ENCODE data around the gene TESK2. TPM values are rescaled to one million over a fixed set of nuclear protein-coding genes. Genes with fewer than 3 reads are reported as not detected.
A peak's percentile ranks its signal among the peaks of the same experiment; 100 is the strongest.

The TESK2 gene
- total and polyA plus RNA-seq, 2 of the 13 experiments (the other 11 are each of a cell fraction or from before 2014, with no cell fraction given), result 5.5 to 9.6 TPM

DNA sequence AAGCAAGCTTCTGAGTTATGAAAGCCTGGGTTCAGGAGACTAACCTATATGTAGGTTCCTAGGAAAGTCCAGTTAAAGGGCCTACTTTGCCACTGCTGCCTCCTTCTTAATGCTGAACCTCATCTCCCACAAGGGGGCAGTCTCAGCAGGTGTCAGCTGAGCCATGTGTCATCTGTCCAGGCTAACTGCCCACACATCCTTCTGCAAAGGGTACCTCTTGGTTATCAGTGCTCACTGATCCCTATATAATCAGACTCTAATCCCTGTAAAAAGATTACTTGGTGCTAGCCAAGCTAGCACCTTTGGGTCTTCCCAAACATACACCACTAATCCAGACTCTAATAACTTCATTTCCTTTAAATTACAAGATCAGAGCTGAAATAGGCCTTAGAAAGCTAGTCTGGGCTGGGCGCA, 21.7 kb upstream of the TESK2 start (continued):
- TF ChIP-seq, protein P1, sequence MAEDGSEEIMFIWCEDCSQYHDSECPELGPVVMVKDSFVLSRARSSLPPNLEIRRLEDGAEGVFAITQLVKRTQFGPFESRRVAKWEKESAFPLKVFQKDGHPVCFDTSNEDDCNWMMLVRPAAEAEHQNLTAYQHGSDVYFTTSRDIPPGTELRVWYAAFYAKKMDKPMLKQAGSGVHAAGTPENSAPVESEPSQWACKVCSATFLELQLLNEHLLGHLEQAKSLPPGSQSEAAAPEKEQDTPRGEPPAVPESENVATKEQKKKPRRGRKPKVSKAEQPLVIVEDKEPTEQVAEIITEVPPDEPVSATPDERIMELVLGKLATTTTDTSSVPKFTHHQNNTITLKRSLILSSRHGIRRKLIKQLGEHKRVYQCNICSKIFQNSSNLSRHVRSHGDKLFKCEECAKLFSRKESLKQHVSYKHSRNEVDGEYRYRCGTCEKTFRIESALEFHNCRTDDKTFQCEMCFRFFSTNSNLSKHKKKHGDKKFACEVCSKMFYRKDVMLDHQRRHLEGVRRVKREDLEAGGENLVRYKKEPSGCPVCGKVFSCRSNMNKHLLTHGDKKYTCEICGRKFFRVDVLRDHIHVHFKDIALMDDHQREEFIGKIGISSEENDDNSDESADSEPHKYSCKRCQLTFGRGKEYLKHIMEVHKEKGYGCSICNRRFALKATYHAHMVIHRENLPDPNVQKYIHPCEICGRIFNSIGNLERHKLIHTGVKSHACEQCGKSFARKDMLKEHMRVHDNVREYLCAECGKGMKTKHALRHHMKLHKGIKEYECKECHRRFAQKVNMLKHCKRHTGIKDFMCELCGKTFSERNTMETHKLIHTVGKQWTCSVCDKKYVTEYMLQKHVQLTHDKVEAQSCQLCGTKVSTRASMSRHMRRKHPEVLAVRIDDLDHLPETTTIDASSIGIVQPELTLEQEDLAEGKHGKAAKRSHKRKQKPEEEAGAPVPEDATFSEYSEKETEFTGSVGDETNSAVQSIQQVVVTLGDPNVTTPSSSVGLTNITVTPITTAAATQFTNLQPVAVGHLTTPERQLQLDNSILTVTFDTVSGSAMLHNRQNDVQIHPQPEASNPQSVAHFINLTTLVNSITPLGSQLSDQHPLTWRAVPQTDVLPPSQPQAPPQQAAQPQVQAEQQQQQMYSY (CRISPR knock-in tag; IDR thresholded peaks at IDR 0.05), result no peak
- TF ChIP-seq TEAD3 (CRISPR knock-in tag; optimal IDR thresholded peaks at IDR 0.05; ENCODE audit: borderline replicate concordance) (peak; percentile 51), ARNTL (CRISPR knock-in tag; IDR thresholded peaks at IDR 0.05) (0 out of 2 replicates have a peak, but pooled peaks have one; percentile 34), MXD4 (CRISPR knock-in tag; IDR thresholded peaks at IDR 0.05) (peak; percentile 41; the same call in 1 of the 2 replicates), ARID2 (CRISPR knock-in tag; IDR thresholded peaks at IDR 0.05; ENCODE audit: borderline replicate concordance) (0 out of 2 replicates have a peak, but pooled peaks have one; percentile 36), RXRB (CRISPR knock-in tag; IDR thresholded peaks at IDR 0.05; ENCODE audit: borderline replicate concordance) (peak; percentile 15; the same call in 1 of the 2 replicates), MEIS1 (CRISPR knock-in tag; IDR thresholded peaks at IDR 0.05; ENCODE audit: borderline replicate concordance) (peak; percentile 39; the same call in 1 of the 2 replicates), KDM2A (CRISPR knock-in tag; IDR thresholded peaks at IDR 0.05; ENCODE audit: borderline replicate concordance, low read depth) (peak; percentile 20; the same call in 1 of the 2 replicates), FOSL2 (CRISPR knock-in tag; IDR thresholded peaks at IDR 0.05) (peak; percentile 67), ZC3H4 (CRISPR knock-in tag; IDR thresholded peaks at IDR 0.05; ENCODE audit: borderline replicate concordance) (no peak), U2AF1 (optimal IDR thresholded peaks at IDR 0.05; ENCODE audit: low read depth, low read length) (no peak), NR2F1 (CRISPR knock-in tag; IDR thresholded peaks at IDR 0.05) (peak in 1 of 2 experiments; percentile 25; a peak in 1 of 4 replicates), MYC (CRISPR knock-in tag; IDR thresholded peaks at IDR 0.05; ENCODE audit: borderline replicate concordance) (peak; percentile 55; the same call in 1 of the 2 replicates), POLR2G (IDR thresholded peaks at IDR 0.05; ENCODE audit: low read depth, low read length) (0 out of 2 replicates have a peak, but pooled peaks have one; percentile 44), SNAPC2 (CRISPR knock-in tag; IDR thresholded peaks at IDR 0.05) (0 out of 2 replicates have a peak, but pooled peaks have one; percentile 30), PITX1 (CRISPR knock-in tag; IDR thresholded peaks at IDR 0.05) (peak; percentile 51), SMC3 (IDR thresholded peaks at IDR 0.05; ENCODE audit: low read length) (peak; percentile 91; the same call in 1 of the 2 replicates)
- TF ChIP-seq, protein P2, sequence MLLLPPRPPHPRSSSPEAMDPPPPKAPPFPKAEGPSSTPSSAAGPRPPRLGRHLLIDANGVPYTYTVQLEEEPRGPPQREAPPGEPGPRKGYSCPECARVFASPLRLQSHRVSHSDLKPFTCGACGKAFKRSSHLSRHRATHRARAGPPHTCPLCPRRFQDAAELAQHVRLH (CRISPR knock-in tag; IDR thresholded peaks at IDR 0.05; ENCODE audit: borderline replicate concordance, low read depth), result 0 out of 2 replicates have a peak, but pooled peaks have one; percentile 29
- TF ChIP-seq, protein P3, sequence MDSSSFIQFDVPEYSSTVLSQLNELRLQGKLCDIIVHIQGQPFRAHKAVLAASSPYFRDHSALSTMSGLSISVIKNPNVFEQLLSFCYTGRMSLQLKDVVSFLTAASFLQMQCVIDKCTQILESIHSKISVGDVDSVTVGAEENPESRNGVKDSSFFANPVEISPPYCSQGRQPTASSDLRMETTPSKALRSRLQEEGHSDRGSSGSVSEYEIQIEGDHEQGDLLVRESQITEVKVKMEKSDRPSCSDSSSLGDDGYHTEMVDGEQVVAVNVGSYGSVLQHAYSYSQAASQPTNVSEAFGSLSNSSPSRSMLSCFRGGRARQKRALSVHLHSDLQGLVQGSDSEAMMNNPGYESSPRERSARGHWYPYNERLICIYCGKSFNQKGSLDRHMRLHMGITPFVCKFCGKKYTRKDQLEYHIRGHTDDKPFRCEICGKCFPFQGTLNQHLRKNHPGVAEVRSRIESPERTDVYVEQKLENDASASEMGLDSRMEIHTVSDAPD (CRISPR knock-in tag; IDR thresholded peaks at IDR 0.05), result no peak
- TF ChIP-seq, protein P4, sequence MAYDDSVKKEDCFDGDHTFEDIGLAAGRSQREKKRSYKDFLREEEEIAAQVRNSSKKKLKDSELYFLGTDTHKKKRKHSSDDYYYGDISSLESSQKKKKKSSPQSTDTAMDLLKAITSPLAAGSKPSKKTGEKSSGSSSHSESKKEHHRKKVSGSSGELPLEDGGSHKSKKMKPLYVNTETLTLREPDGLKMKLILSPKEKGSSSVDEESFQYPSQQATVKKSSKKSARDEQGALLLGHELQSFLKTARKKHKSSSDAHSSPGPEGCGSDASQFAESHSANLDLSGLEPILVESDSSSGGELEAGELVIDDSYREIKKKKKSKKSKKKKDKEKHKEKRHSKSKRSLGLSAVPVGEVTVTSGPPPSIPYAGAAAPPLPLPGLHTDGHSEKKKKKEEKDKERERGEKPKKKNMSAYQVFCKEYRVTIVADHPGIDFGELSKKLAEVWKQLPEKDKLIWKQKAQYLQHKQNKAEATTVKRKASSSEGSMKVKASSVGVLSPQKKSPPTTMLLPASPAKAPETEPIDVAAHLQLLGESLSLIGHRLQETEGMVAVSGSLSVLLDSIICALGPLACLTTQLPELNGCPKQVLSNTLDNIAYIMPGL (CRISPR knock-in tag; IDR thresholded peaks at IDR 0.05; ENCODE audit: borderline replicate concordance in 1 of 2, low read depth in 1 of 2), result peak in 1 of 2 experiments; percentile 26; a peak in 1 of 4 replicates
